ENCODE measurements around the gene TRIM45.
"Not testable (repeated sequence)": the region's sequence is repeated elsewhere in the genome, so short reads cannot be mapped to it uniquely, and the experiment has no call there.

Gene TRIM45, protein sequence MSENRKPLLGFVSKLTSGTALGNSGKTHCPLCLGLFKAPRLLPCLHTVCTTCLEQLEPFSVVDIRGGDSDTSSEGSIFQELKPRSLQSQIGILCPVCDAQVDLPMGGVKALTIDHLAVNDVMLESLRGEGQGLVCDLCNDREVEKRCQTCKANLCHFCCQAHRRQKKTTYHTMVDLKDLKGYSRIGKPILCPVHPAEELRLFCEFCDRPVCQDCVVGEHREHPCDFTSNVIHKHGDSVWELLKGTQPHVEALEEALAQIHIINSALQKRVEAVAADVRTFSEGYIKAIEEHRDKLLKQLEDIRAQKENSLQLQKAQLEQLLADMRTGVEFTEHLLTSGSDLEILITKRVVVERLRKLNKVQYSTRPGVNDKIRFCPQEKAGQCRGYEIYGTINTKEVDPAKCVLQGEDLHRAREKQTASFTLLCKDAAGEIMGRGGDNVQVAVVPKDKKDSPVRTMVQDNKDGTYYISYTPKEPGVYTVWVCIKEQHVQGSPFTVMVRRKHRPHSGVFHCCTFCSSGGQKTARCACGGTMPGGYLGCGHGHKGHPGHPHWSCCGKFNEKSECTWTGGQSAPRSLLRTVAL

DNA sequence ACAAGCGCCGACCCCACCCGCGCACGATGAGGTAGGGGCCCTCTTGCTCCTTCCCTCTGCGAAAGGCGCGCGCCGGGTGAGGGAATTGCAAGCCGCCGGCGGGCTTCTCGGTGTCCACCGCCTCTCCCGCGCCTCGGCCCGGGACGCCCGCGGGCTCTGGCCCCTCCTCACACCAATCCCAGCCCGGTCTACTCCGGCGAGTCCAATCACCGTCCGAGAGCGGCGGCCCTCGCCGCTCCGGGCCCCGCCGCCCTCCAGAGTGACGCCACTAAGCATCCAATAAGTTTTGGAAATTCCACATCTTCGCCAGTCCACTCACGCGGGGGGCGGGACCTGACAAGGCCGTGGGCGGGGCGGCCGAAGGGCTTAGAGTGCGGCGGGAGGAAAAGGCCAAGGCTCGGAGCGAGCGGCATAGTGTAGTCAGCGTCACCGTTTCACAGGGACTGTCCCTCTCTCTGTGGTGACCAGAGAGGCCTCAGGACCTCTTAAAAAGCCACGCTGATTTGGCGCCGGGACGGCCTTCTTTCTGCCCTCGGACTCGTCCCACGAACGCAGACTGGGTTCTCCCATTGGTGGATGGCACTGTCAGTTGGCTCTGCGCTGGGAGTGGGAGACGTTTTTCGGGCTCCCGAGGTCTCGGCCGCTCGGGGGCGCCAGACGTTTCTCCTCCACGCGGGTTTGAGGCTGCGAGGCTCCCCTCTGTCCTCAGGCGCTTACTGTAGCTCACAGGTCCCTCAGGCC lies at the start of gene TRIM45:
TSS of gene TRIM45 (minus strand) at position 161 of the 741 bp plus-strand sequence. CDS start 548 bp downstream, outside the sequence.
- peak; percentile 98 for DNase-seq

DNA sequence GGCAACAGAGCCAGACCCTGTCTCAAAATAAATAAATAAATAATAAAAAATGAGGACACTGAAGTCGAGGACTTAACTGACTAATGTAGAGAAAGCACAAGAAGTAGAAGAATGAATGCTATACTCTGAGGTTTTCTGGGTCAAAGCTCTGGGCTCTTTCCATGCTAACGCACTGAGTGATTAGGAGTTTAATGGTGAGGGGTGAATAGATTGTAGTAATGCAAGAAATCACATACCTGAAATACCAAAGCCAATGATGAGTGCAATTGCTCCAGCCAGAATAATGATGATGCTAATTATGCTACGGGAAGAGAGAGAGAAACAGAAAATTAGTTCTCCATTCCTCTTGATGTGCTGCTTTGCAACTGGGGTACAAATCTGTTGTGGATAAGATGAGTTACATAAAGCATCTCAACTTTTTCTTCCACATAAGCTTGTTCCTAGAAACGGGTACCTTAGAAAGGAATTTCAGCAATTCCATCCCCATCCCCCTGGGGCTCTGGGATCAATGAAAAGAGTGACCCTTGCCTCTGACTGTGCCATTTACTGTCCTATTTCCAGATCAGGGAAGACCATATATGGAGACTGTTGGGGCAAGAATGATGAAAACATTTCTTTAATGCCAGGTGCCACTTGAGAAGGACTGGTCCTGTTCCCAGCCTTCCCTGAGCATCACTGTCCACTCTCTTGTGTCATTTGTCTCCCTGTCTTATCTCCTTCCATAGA lies 48.5 kb upstream of the TRIM45 start:
- DNase-seq, result no peak

DNA sequence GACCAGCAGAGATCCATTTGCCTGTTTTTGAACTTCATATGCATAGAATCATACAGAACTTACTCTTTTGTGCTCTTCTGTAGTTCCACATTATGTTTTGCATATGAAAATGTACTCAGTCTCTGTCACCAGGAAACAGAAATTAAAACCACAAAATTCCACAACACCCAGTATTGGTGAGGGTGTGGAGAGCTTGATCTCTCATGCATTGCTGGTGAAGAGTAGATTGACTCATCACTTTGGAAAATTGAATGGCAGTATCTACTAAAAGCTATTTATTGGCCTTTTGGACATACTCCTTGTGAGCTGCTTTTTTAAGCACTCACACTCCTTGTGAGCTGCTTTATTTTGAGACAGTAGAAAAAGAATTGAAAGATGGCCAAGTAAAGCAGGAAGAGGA lies 45.9 kb upstream of the TRIM45 start:
- no peak for DNase-seq

DNA sequence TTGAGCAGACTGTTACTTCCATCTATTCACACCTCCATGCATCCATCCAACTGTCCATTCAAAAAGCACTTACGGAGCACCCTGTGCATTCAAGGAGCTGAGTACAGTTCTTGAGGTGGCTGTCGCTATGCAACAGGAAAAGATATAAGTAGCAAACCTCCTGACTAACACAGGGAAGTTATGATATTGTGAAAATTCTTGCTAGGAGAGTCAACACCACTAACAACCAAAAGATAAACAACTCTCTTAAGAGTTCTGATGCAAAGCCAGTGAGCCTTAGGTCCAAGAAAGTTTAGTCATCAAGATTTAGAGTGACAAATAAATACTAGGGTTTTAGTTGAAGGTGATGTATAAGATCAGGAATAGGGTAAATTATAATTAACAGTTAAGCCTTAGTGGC lies 44.5 kb upstream of the TRIM45 start:
- no peak for DNase-seq

DNA sequence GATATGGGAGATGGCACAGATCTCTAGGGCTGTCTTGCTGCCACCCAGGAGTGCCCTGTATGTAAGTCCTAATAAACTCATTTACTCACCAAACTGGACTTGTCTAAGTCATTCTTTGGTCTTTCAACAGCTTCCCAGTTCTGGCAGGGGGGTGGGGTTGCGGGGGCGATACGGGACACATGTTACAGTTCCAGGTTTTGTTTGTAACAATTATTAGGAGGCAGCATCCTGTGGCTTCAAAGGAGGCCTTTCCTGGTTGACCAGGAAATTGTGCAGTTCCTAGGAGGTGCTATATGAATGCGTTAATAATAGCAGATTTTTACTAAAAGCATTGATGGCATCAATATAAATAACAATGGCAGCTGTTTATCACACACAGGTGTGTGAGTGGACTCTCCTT lies 42.7 kb upstream of the TRIM45 start:
- no peak for DNase-seq

DNA sequence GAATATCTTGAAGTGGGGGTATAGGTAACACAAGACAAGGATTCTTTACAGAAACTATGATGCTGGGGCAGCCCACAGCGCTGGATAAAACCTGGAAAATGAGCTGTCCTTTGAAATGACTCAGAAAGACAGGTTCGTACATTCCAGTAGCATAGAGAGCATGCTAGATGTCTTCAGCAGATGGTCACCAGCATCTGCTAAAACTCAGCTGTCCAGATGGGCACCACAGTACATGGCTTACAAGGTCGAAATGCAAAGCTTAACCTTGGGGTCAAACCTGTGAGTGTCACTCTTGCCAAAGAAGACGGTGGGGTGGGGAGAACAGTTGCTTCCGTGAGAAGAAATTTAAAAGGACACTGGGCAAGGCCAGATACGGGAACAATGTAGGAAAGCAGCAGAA lies 41.3 kb upstream of the TRIM45 start:
- DNase-seq, result no peak

DNA sequence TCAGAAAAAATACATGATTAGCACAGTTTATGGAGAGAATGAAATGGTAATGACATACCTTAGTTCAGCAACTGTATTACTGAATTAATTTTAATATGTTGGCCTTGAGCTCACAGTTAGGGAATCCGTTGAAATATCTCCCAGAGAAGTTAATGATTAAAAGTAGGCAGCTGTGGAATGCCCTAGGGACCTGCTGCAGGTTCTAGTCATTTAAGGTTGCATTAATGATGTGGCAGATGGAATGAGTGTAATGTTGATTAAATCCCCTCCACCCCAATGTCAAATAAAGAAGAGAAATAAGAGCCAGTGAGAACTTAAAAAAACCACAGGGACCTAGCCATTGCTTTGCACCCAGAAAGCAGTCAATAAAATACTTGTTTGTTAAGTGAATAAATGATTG lies 40.3 kb upstream of the TRIM45 start:
- no peak for DNase-seq

DNA sequence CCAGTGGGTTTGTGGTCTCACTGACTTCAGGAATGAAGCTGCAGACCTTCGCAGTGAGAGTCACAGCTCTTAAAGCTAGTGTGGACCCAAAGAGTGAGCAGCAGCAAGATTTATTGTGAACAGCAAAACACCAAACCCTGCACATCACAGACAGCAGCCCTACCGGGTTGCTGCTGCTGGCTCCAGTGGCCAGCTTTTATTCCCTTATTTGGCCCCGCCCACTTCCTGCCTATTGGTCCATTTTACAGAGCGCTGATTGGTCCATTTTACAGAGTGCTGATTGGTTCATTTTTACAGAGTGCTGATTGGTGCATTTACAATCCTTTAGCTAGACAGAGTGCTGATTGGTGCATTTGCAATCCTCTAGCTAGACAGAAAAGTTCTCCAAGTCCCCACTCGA lies 29.8 kb upstream of the TRIM45 start:
- DNase-seq, result not testable (repeated sequence)

DNA sequence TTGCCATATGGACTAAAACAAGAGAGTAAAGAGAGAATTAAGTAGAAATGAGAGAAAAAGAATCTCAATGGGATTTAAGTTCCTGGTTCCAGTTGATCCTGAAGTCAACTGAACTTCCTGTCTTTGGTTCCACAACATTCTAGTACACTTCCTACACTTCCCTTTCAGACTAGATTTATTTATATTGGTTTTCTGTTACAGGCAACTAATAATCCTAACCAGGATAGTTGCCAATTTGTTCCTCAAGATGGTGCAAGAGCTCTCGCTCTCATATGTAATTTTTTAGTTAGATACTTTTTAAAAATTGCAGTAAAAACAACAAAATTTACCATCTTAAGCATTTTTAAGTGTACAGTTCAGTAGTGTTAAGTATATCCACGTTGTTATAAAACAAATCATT lies 28.8 kb upstream of the TRIM45 start:
- DNase-seq, result peak in 1 of 2 donors; percentile 2

DNA sequence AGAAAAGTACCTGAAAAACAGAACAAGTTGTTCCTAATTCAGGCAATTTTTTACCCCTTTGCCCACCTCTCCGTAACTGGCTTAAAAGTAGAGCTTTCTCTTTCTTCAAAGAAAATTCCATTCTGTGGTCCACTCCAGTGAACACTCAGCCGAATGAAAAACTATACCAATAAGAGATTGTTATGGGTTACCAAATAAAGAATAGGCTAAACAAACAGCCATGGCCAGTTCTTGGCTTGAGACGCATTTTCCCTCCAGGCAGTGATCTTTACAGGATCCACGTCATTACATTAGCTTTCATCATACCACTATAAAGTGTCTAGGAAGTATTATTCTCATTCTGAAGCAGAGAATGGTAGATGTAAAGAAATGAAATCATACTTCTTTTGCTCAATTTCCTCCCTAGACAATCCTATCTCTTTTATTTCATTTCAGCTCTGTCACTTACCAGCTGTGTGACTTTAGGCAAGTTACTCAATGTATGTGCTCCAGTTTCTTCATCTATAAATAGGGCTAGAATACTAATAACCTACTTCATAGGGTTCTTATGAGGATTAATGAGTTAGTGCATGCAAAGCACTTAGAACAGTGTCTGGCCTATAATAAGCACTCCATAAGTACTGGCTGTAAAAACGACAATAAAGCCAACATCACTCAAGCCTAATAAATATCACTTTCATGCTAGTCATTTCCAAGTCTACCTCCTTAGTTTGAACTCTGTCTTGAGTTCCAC lies 26.5 kb upstream of the TRIM45 start:
- DNase-seq, result no peak

DNA sequence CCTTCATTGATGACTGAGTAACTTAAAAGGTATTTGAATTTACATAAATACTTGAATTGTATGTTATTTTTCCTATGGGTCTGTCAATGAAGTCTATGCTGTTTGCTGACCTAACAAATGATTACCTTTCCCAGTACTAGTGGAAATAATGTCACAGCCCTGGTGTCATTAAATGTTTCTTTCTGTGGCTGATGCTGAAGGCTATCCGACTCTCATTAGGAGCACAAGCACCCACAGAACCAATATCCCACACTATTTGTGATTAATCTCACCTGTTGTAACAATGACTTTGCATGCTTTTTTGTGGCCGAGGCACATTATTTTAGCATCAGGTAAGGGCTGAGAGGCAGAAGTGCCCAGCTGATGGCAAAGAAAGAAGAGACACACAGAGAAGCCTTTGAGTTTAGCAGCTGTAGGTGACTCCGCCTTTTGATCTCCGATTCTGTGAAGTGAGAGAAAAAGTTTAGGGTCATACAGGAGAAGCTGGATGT lies 25.8 kb upstream of the TRIM45 start:
- no peak for DNase-seq

DNA sequence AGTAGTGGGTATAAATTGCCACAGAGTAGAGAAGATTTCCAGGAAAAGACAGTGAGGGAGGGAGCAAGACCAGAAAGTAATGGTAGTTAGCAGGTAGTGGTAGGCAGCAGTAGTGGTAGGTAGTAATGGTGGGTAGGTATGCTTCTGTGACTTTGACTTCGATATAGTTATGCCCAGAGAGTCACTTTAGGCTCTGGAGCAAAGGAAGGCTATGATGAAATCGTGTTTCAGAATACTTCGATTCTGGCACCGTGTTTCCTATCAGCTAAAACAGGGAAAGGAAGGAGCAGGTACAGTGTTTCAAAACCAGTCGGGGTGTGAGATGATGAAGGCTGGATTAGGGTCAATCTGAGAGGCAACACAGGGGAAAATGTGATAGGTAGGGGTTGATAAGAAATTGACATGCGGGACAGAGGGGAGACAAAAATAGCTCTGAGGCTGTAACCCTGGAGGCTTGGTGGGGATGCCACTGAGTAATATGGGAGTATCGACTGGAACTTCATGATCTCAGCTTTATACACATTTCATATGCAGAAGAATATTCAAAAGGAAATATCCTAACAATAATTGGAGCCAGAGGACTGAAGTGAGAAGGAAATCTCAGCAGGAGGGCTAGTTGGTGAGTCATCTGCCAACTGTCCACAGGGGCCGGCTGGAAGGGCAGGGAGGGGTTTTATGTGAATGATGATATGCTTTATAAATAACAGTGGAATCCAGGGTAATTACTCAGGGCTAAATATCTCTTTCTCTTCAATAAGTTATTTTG lies 25.2 kb upstream of the TRIM45 start:
- no peak for DNase-seq

DNA sequence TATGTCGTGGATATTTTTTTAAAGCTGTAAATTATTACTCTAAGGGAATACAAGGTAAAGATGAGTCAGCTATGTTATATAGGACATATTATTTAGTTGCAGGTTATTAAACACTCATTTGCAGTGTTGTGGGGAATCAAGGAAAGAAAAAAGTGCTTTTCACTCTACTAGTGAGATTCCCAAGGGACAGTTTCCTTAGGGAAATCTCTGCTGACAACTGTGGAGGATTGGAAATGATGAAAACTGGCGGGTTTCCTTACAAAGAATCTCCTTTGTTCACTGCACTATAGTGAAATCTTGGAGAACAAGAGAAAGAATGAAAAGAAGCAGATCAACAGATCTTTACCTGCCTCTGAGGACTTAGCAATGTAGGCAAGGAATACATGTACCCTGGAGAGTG lies 24.5 kb upstream of the TRIM45 start:
- no peak for DNase-seq

DNA sequence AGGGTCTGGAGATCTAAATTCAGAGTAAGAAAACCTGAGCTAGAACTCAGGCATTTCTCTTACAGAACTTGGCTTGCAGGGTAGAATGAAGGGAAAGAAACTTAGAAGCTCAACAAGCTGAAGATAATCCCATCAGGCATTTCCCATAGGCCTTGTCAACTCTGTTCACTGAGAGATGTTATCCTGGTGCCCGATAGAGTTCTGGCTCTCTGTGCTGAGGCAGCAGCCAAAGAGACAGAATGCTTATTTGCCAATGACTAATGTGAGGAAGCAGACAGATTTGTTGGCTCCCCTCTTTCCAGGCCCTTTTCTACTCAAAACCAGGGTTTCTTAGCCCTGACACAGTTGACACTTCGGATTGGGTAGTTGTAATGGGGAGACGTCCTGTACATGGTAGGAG lies 22.3 kb upstream of the TRIM45 start:
- DNase-seq, result no peak

DNA sequence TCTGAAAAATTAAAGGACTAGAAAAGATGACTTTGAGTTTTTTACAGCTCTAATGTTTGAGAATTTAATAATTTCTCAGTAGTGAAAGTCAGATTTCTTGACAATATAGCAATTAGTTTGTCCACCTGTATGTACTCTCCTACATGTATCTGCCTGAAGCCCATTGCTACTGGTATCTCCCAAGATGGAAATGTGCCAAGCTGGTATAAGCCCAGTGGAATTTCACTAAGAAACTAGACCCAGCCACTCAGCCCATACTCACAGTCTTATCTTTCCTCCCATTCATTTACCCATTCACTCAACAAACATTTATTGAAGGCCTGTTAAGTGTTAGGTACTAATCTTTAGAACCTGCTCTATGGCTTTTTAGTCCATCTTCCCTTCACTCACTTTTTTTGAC lies 21.6 kb upstream of the TRIM45 start:
- DNase-seq, result no peak

DNA sequence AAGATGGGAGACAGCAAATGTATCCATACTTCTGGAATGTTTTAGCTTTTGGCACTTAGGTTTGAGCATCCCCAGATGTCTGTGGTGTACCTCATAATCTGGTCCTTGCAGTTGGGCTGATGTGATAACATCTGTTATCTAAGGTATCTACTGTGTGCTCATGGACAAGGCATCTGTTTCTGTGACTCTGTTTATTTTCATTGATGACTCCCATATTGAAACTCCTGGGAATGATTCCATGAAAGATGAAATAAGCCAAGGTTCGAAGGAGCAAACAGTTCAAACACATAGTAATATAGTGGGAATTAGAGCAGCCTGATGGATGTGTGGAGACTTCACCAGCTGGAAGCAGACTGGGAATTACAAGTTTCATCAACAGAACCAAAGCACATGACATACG lies 20.7 kb upstream of the TRIM45 start:
- no peak for DNase-seq

DNA sequence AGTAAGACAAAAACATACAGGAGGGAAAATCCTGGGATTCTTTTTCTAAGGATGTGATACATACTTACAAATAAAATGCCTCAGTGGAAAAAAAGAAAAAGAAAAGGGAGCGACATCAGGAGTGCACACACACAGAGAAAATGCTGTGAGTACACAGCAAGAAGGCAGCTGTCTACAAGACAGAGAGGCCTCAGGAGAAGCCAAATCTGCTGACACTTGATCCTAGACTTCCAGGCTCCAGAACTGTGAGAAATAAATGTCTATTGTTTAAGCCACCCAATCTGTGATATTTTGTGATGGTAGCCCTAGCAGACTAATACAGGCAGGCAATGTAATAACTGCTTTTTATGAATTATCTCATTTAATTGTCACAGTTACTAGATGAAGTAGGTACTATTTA lies 17.0 kb upstream of the TRIM45 start:
- DNase-seq, result no peak

DNA sequence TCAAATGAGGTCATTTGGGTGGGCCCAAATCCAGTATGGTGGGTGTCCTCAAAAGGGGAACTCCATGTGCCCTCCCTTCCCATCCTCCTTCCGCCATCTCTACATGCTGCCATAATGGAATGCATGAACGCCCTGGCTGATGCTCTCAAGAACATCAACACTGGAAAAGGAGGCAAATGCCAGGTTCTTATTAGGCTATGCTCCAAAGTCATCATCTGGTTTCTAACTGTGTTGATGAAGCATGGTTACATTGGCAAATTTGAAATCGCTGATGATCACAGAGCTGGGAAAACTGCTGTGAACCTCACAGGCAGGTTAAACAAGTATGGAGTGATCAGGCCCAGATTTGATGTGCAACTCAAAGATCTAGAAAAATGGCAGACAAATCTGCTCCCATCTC lies 16.6 kb upstream of the TRIM45 start:
- no peak for DNase-seq

DNA sequence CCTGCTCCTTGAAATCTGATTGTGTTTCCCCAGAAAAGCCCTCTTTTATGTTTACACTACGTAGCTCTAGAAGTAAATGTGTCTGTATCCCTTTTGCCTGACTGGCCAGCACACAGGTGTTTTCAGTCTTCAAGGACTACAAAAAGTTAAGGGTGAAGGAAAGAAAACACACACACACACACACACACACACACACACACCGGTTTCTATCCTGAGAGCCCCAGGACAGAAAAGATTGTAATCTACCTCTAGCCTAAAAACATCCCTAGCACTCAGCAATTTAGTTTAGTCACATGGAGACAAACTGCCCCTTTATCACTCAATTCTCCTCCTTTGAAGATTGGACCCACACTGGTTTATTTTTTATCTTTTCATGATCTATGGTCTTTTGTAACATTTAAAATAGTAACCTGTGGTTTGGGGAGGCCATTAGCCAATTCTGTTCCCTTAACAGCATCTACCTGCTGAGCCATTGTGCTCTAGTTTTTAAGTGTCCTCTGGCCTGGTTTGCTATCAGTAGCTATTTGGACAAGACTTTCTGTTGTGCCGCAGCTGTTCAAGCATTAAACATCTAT lies 15.8 kb upstream of the TRIM45 start:
- DNase-seq, result no peak

DNA sequence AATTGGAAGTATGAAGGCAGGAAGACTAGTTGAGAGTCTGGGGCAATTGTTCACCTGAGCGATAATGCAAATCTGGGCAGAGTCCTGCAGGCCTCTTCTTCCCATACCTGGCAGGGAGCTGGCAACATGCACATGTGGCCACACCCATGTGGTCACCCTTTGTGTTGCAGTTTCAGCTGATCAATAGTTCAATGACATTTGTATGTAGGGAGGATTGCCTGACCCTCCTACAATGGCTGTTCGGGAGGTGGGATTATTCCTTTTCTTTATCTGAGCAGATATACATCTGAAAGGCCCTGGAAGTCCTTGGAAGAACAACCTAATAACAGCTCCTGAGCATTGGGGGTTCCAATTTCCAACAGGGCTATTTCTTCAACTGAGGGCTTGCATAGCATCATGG lies 15.2 kb upstream of the TRIM45 start:
- no peak for DNase-seq

DNA sequence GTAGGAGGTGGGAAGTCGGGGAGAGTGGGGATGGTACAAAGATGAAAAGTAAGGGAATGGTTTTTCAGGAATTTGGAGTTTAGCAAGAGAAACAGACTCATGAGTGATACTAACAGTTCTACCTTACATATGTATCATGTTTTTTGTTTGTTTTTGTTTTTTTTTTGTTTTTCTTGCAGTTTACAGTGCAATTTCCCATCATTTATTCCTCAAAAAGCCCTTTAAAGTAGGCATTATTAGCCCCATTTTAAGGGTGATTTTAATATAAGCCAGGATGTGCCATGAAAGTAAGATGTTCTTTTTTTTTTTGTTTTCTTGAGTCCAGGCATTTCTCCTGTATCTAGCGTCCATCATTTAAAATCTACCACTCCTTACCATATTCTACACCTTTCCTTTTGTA lies 13.8 kb upstream of the TRIM45 start:
- no peak for DNase-seq
